Measurements from ENCODE around the gene XYLB.

DNA sequence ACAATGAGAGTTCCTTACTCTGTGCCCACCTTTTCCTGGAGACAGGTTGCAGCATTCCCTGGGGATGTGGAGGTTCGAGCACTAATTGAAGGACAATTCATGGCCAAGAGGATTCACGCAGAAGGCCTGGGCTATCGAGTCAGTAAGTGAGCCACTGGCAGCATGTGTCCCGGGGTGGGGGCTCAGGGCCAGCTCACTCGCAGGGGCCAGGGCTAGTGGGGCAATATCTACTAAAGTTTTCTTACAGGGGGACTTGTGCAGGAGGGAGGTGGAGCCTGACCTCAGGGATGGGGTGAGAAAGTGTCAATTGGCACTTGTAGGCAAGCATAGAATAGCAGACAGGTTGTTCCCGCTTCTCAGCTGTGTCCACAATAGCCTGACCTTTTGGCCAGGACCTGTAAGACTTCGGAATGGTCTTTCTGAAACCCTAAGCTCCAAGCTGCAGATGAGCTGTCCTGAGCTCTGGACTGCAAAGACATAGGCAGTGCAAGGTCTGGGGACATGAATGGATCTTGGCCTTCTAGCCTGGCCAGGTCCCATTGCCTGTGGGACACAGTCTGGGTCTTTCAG lies 32.7 kb downstream of the XYLB start:
- TF ChIP-seq CTCF (IDR thresholded peaks at IDR 0.05) = no peak
- TF ChIP-seq POLR2AphosphoS5 (IDR thresholded peaks at IDR 0.05) = no peak
- TF ChIP-seq POLR2A (IDR thresholded peaks at IDR 0.05) = no peak

Measured in suprapubic skin (tissue), 4 donors.